Skeletal muscle tissue (tissue), 4 donors: ENCODE measurements around the gene FAAP100. TPM values are rescaled to one million over a fixed set of nuclear protein-coding genes. Genes with fewer than 3 reads are reported as not detected.
A peak's percentile ranks its signal among the peaks of the same experiment; 100 is the strongest.
"Not testable (repeated sequence)": the region's sequence is repeated elsewhere in the genome, so short reads cannot be mapped to it uniquely, and the experiment has no call there.

ENCODE experiments used
- H3K27ac ChIP-seq: one replicate; pipeline ENCODE4 v1.7.0; 2013; ENCODE audit warnings: mild to moderate bottlenecking, low read depth, low read length, inconsistent platforms
- H3K27me3 ChIP-seq, 3 donors: one replicate each; pipeline ENCODE4 v1.7.0; 2013; ENCODE audit warnings: low read length in 3 of 3; ENCODE audit not compliant: control insufficient read depth in 3 of 3, insufficient read depth in 3 of 3
- H3K36me3 ChIP-seq, 3 donors: one replicate each; pipeline ENCODE4 v1.7.0; 2013; ENCODE audit warnings: low read length in 3 of 3; ENCODE audit not compliant: control insufficient read depth in 3 of 3, insufficient read depth in 3 of 3
- H3K4me1 ChIP-seq, 3 donors: one replicate each; pipeline ENCODE4 v1.7.0; 2013; ENCODE audit warnings: low read length in 3 of 3, mild to moderate bottlenecking in 3 of 3; ENCODE audit not compliant: control insufficient read depth in 3 of 3, insufficient read depth in 3 of 3
- H3K4me3 ChIP-seq, 3 donors: one replicate each; pipeline ENCODE4 v1.7.0; 2013; ENCODE audit warnings: low read length in 3 of 3
- H3K9ac ChIP-seq, 3 donors: one replicate each; pipeline ENCODE4 v1.7.0; 2013; ENCODE audit warnings: low read length in 3 of 3, mild to moderate bottlenecking in 3 of 3, moderate library complexity in 2 of 3, low read depth in 1 of 3
- H3K9me3 ChIP-seq, 3 donors: one replicate each; pipeline ENCODE4 v1.7.0; 2013; ENCODE audit warnings: low read length in 3 of 3; ENCODE audit not compliant: control insufficient read depth in 3 of 3
- total RNA-seq: library from RNA; depleted of rRNA; stranded (reverse); fragments of >200 nt; gene quantifications from one replicate; pipeline ENCODE4 v1.2.3, GENCODE V29; 2014
- donor health status: Osteomylitis.

The FAAP100 gene
- total RNA-seq, result 7.8 TPM

- H3K4me1 ChIP-seq, result peaks cover 31 to 52% (median 43%) of the 10 kb centered on the region in 3 donors
- H3K36me3 ChIP-seq, result peaks cover 18 to 33% (median 31%) of the 10 kb centered on the region in 3 donors
- no peaks in the 10 kb centered on the region for H3K27me3 ChIP-seq
Observed at GRCh38 chr17:81552244-81553017, at the start of gene FAAP100. FAAP100 (minus strand) TSS chr17:81552353; CDS start chr17:81552330, 23 bp downstream.

GRCh38 chr17:81601525-81602120, 49.5 kb upstream of the FAAP100 start:
- Histone ChIP-seq H3K36me3 (peaks cover 52 to 69% (median 54%) of the 10 kb centered on the region in 3 donors), H3K27ac (no peak overlapping the region)

More at GRCh38 chr17:81552244-81553017, at the start of gene FAAP100:
- H3K27ac ChIP-seq, result peak within 1 kb of the TSS; percentile 65
- peak within 1 kb of the TSS; percentile 79 to 88 (median 82) for H3K4me3 ChIP-seq
- peak within 1 kb of the TSS; percentile 79 to 89 (median 81) for H3K9ac ChIP-seq
- H3K9me3 ChIP-seq, result no peaks in the 10 kb centered on the region

GRCh38 chr17:81599719-81600486, 47.8 kb upstream of the FAAP100 start:
- Histone ChIP-seq H3K4me3 (no peak overlapping the region), H3K9me3 (no peaks in the 10 kb centered on the region), H3K27ac (no peak overlapping the region), H3K27me3 (no peaks in the 10 kb centered on the region), H3K4me1 (no peaks in the 10 kb centered on the region), H3K36me3 (peaks cover 54 to 68% (median 57%) of the 10 kb centered on the region in 3 donors), H3K9ac (no peak overlapping the region)

More at GRCh38 chr17:81601525-81602120, 49.5 kb upstream of the FAAP100 start:
- Histone ChIP-seq H3K4me3 (no peak overlapping the region), H3K27me3 (no peaks in the 10 kb centered on the region), H3K4me1 (no peaks in the 10 kb centered on the region), H3K9ac (no peak overlapping the region), H3K9me3 (no peaks in the 10 kb centered on the region)

GRCh38 chr17:81593105-81593871, 41.1 kb upstream of the FAAP100 start:
- Histone ChIP-seq H3K9me3 (no peaks in the 10 kb centered on the region), H3K27me3 (no peaks in the 10 kb centered on the region), H3K27ac (no peak overlapping the region), H3K9ac (no peak overlapping the region), H3K4me1 (no peaks in the 10 kb centered on the region), H3K4me3 (no peak overlapping the region), H3K36me3 (peaks cover 51 to 76% (median 70%) of the 10 kb centered on the region in 3 donors)

- peaks cover 54 to 75% (median 70%) of the 10 kb centered on the region in 3 donors for H3K36me3 ChIP-seq
- H3K9me3 ChIP-seq, result no peaks in the 10 kb centered on the region
- no peaks in the 10 kb centered on the region for H3K4me1 ChIP-seq
- H3K27ac ChIP-seq, result no peak overlapping the region
- H3K9ac ChIP-seq, result no peak overlapping the region
- H3K4me3 ChIP-seq, result no peak overlapping the region
- H3K27me3 ChIP-seq, result no peaks in the 10 kb centered on the region
Observed at GRCh38 chr17:81591971-81592370, 39.8 kb upstream of the FAAP100 start.

- H3K4me3 ChIP-seq, result no peak overlapping the region
- no peaks in the 10 kb centered on the region for H3K27me3 ChIP-seq
- no peaks in the 10 kb centered on the region for H3K4me1 ChIP-seq
- H3K9me3 ChIP-seq, result no peaks in the 10 kb centered on the region
- H3K9ac ChIP-seq, result no peak overlapping the region
- H3K27ac ChIP-seq, result no peak overlapping the region
- H3K36me3 ChIP-seq, result peaks cover 57 to 79% (median 72%) of the 10 kb centered on the region in 3 donors
Observed at GRCh38 chr17:81590121-81590520, 38.0 kb upstream of the FAAP100 start.

GRCh38 chr17:81589612-81590011, 37.5 kb upstream of the FAAP100 start:
- no peak overlapping the region for H3K4me3 ChIP-seq
- no peak overlapping the region for H3K27ac ChIP-seq
- H3K27me3 ChIP-seq, result no peaks in the 10 kb centered on the region
- no peaks in the 10 kb centered on the region for H3K9me3 ChIP-seq
- H3K4me1 ChIP-seq, result no peaks in the 10 kb centered on the region
- no peak overlapping the region for H3K9ac ChIP-seq
- H3K36me3 ChIP-seq, result peaks cover 55 to 76% (median 68%) of the 10 kb centered on the region in 3 donors

- no peak overlapping the region for H3K27ac ChIP-seq
- no peak overlapping the region for H3K9ac ChIP-seq
- H3K36me3 ChIP-seq, result peaks cover 64 to 74% (median 74%) of the 10 kb centered on the region in 3 donors
- H3K9me3 ChIP-seq, result no peaks in the 10 kb centered on the region
- peaks cover 2 to 8% (median 7%) of the 10 kb centered on the region in 3 donors for H3K4me1 ChIP-seq
- no peak overlapping the region for H3K4me3 ChIP-seq
- H3K27me3 ChIP-seq, result no peaks in the 10 kb centered on the region
Observed at GRCh38 chr17:81586096-81586495, 33.9 kb upstream of the FAAP100 start.

GRCh38 chr17:81584771-81585170, 32.6 kb upstream of the FAAP100 start:
- not testable (repeated sequence) for H3K27me3 ChIP-seq, H3K9ac ChIP-seq, H3K27ac ChIP-seq, H3K4me1 ChIP-seq, H3K9me3 ChIP-seq, H3K4me3 ChIP-seq
- peaks cover 62 to 70% (median 66%) of the 10 kb centered on the region in 3 donors for H3K36me3 ChIP-seq
